ENCODE measurements around the gene DDR1.

DNA sequence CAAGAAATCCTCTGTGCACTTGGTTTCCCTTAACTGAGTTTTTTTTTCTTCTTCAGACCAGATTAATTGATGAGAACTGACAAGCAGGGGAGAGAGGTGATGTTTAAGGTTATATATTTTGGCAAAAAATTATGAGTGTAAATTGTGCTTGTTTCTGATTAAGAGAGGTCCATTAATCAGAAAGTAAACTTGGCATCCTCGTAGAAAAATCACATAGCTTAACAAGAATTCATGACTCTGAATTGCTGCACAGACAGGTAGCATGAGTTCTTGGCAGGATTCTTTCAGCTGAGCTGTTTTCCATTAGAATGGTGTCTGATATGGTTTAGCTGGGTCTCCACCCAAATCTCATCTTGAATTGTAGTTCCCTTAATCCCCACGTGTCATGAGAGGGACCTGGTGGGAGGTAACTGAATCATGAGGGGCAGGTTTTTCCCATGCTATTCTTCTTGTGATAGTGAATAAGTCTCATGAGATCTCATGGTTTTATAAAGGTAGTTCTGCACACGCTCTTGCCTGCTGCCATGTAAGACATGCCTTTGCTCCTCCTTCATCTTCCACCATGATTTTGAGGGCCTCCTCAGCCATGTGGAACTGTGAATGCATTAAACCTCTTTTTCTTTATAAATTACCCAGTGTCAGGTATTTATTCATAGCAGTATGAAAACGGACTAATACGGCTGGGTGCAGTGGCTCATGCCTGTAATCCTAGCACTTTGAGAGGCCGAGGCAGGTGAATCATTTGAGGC is 34.2 kb upstream of the DDR1 start:
- TF ChIP-seq MAX (IDR thresholded peaks at IDR 0.05; ENCODE audit: low read depth, low read length) (no peak), POLR2A (IDR thresholded peaks at IDR 0.05; ENCODE audit: extremely low read depth, insufficient read length) (no peak), MYC (IDR thresholded peaks at IDR 0.05; ENCODE audit: low read depth, low read length) (no peak)
- TF ChIP-seq, protein P1, sequence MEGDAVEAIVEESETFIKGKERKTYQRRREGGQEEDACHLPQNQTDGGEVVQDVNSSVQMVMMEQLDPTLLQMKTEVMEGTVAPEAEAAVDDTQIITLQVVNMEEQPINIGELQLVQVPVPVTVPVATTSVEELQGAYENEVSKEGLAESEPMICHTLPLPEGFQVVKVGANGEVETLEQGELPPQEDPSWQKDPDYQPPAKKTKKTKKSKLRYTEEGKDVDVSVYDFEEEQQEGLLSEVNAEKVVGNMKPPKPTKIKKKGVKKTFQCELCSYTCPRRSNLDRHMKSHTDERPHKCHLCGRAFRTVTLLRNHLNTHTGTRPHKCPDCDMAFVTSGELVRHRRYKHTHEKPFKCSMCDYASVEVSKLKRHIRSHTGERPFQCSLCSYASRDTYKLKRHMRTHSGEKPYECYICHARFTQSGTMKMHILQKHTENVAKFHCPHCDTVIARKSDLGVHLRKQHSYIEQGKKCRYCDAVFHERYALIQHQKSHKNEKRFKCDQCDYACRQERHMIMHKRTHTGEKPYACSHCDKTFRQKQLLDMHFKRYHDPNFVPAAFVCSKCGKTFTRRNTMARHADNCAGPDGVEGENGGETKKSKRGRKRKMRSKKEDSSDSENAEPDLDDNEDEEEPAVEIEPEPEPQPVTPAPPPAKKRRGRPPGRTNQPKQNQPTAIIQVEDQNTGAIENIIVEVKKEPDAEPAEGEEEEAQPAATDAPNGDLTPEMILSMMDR (IDR thresholded peaks at IDR 0.05; ENCODE audit: low read depth, low read length) = no peak

All from NB4 (cell line).